ENCODE results near the gene RGS9.

The RGS9 gene

GRCh38 chr17:65147955-65148354 lies 10.8 kb downstream of the RGS9 start:
- no peak for DNase-seq (ENCODE audit: low spot score)
- no peak overlapping the region for H3K27ac ChIP-seq
- CTCF ChIA-PET = interaction anchor here (1.1 kb wide), 1 partner anchor 11 kb away, joined by 3 read pairs; no protein-coding TSS in a partner anchor
- POLR2A ChIA-PET (ENCODE audit: low non-redundant PET) = no interaction called here
- TF ChIP-seq CTCF (conservative IDR thresholded peaks at IDR 0.05; ENCODE audit: low read depth) = no peak

- no peak overlapping the region for H3K27ac ChIP-seq
- CTCF ChIA-PET = interaction anchor here (0.6 to 2.1 kb wide), 5 partner anchors 11 to 1306 kb away, joined by 3 to 5 read pairs (median 4); partner anchors contain the start of gene RGS9
- DNase-seq (ENCODE audit: low spot score) = peak; percentile 53
- POLR2A ChIA-PET (ENCODE audit: low non-redundant PET) = no interaction called here
- no peak for TF ChIP-seq CTCF (conservative IDR thresholded peaks at IDR 0.05; ENCODE audit: low read depth)
These were observed 17.8 kb downstream of the RGS9 start for GRCh38 chr17:65154770-65155589.

- no peak for TF ChIP-seq CTCF (conservative IDR thresholded peaks at IDR 0.05; ENCODE audit: low read depth)
These were observed 18.5 kb downstream of the RGS9 start for GRCh38 chr17:65155622-65156021.

GRCh38 chr17:65156185-65156834 lies 19.1 kb downstream of the RGS9 start:
- CTCF ChIA-PET = interaction anchor here (2.1 kb wide), 1 partner anchor 19 kb away, joined by 5 read pairs; the partner anchor contains the start of gene RGS9

More at GRCh38 chr17:65155622-65156021, 18.5 kb downstream of the RGS9 start:
- ChIA-PET POLR2A (ENCODE audit: low non-redundant PET) (no interaction called here), CTCF (interaction anchor here (0.6 to 2.1 kb wide), 5 partner anchors 10 to 1307 kb away, joined by 3 to 5 read pairs (median 4); partner anchors contain the start of gene RGS9)
- no peak overlapping the region for H3K27ac ChIP-seq
- no peak for DNase-seq (ENCODE audit: low spot score)

GRCh38 chr17:65156835-65157565 lies 19.8 kb downstream of the RGS9 start:
- CTCF ChIA-PET = no interaction called here

More at GRCh38 chr17:65156185-65156834, 19.1 kb downstream of the RGS9 start:
- no peak for TF ChIP-seq CTCF (conservative IDR thresholded peaks at IDR 0.05; ENCODE audit: low read depth)
- POLR2A ChIA-PET (ENCODE audit: low non-redundant PET) = no interaction called here
- no peak for DNase-seq (ENCODE audit: low spot score)
- H3K27ac ChIP-seq = no peak overlapping the region

More at GRCh38 chr17:65156835-65157565, 19.8 kb downstream of the RGS9 start:
- H3K27ac ChIP-seq = no peak overlapping the region
- no peak for DNase-seq (ENCODE audit: low spot score)
- TF ChIP-seq CTCF (conservative IDR thresholded peaks at IDR 0.05; ENCODE audit: low read depth) = no peak
- POLR2A ChIA-PET (ENCODE audit: low non-redundant PET) = no interaction called here

All from RWPE1 (cell line).